Uterus (tissue), 2 donors: ENCODE measurements around the gene SV2C.

Source experiments
- CTCF ChIP-seq, 4 experiments: fragments of 200-600 bp in 2 of 4; fragments of 450-650 bp in 2 of 4; sonication (generic) in 2 of 4; IDR thresholded peaks; one replicate each; pipeline ENCODE4 v1.5.1; 2016 to 2019; ENCODE audit warnings: antibody characterized with exemption in 4 of 4, mild to moderate bottlenecking in 2 of 4, moderate library complexity in 1 of 4
- POLR2A ChIP-seq, 2 donors: fragments of 450-650 bp; IDR thresholded peaks; one replicate each; pipeline ENCODE4 v1.6.1; 2016; ENCODE audit warnings: antibody characterized with exemption in 2 of 2, mild to moderate bottlenecking in 1 of 2, moderate library complexity in 1 of 2

- no peak for TF ChIP-seq CTCF (IDR thresholded peaks at IDR 0.05)
- no peak for TF ChIP-seq POLR2A (IDR thresholded peaks at IDR 0.05)
Measured at GRCh38 chr5:76134003-76134402, 50.8 kb downstream of the SV2C start.
